CD14-positive monocyte (primary cell): ENCODE results near the gene TCP11. TPM values are rescaled to one million over a fixed set of nuclear protein-coding genes. Genes with fewer than 3 reads are reported as not detected.

Experiments used
- DNase-seq, 3 donors: peaks; one replicate each; pipeline ENCODE4 v3.0.0-alpha.2; 2011 to 2022
- H2AFZ ChIP-seq: 2 replicates; pipeline ENCODE4 v1.6.0; 2012; ENCODE audit warnings: mild to moderate bottlenecking, low read depth, low read length, inconsistent platforms; ENCODE audit not compliant: insufficient read depth, poor library complexity, severe bottlenecking
- H3K27ac ChIP-seq, 2 donors: 1 replicate in 1 of 2; 2 replicates in 1 of 2; pipeline ENCODE4 v1.5.1; 2012 to 2013; ENCODE audit warnings: low read length in 2 of 2, control low read depth in 1 of 2, inconsistent platforms in 1 of 2, low read depth in 1 of 2, mild to moderate bottlenecking in 1 of 2
- H3K27me3 ChIP-seq, 2 donors: one replicate each; pipeline versions ENCODE4 v1.6.0 to v1.6.1; 2011 to 2013; ENCODE audit warnings: low read length in 2 of 2; ENCODE audit not compliant: control insufficient read depth in 2 of 2, insufficient read depth in 2 of 2
- H3K36me3 ChIP-seq, 2 donors: replicated peaks in 1 of 2; 1 replicate in 1 of 2; 2 replicates in 1 of 2; pipeline versions ENCODE4 v1.5.1 to v1.6.1; 2012 to 2013; ENCODE audit warnings: low read length in 2 of 2, control low read depth in 1 of 2, inconsistent platforms in 1 of 2, mild to moderate bottlenecking in 1 of 2; ENCODE audit not compliant: insufficient read depth in 2 of 2, control insufficient read depth in 1 of 2
- H3K4me1 ChIP-seq, 2 donors: 1 replicate in 1 of 2; 2 replicates in 1 of 2; pipeline versions ENCODE4 v1.5.1 to v1.6.1; 2012 to 2013; ENCODE audit warnings: low read length in 2 of 2, control low read depth in 1 of 2, inconsistent platforms in 1 of 2, mild to moderate bottlenecking in 1 of 2, moderate library complexity in 1 of 2; ENCODE audit not compliant: insufficient read depth in 2 of 2, control insufficient read depth in 1 of 2
- H3K4me2 ChIP-seq: replicated peaks from 2 replicates; pipeline ENCODE3; 2012; ENCODE audit warnings: low read length, moderate library complexity, mild to moderate bottlenecking; ENCODE audit not compliant: poor library complexity, severe bottlenecking; ENCODE audit errors: extremely low read depth
- H3K4me3 ChIP-seq, 3 experiments: fragments of 200-600 bp in 1 of 3; sonication (generic) in 1 of 3; replicated peaks in 1 of 3; 1 replicate in 2 of 3; 2 replicates in 1 of 3; pipeline ENCODE4 v1.5.1; 2011 to 2013; ENCODE audit warnings: low read length in 3 of 3, mild to moderate bottlenecking in 3 of 3, control low read depth in 2 of 3, low read depth in 2 of 3, inconsistent platforms in 1 of 3, moderate library complexity in 1 of 3
- H3K79me2 ChIP-seq: 2 replicates; pipeline ENCODE4 v1.6.0; 2012; ENCODE audit warnings: mild to moderate bottlenecking, control low read depth, inconsistent platforms, low read length, moderate library complexity; ENCODE audit not compliant: insufficient read depth
- H3K9ac ChIP-seq: 2 replicates; pipeline ENCODE4 v1.6.0; 2017; ENCODE audit warnings: low read length, mild to moderate bottlenecking; ENCODE audit not compliant: insufficient read depth, poor library complexity, severe bottlenecking
- H3K9me3 ChIP-seq, 2 donors: replicated peaks in 1 of 2; 1 replicate in 1 of 2; 2 replicates in 1 of 2; pipeline versions ENCODE4 v1.5.1 to v1.6.1; 2012 to 2013; ENCODE audit warnings: low read length in 2 of 2, control low read depth in 1 of 2; ENCODE audit not compliant: control insufficient read depth in 1 of 2, insufficient read depth in 1 of 2
- H4K20me1 ChIP-seq: 2 replicates; pipeline ENCODE4 v1.6.0; 2012; ENCODE audit warnings: mild to moderate bottlenecking, low read length, control low read depth, moderate library complexity; ENCODE audit not compliant: insufficient read depth
- H3K27ac Mint-ChIP-seq, 7 donors: one replicate each; pipeline ENCODE4 v1.8.0; 2020; ENCODE audit warnings: mild to moderate bottlenecking in 7 of 7, mixed read lengths in 7 of 7, moderate library complexity in 6 of 7, inconsistent platforms in 2 of 7
- H3K27me3 Mint-ChIP-seq, 3 donors: one replicate each; pipeline ENCODE4 v1.8.0; 2021 to 2022; ENCODE audit warnings: low read depth in 3 of 3, mild to moderate bottlenecking in 3 of 3, mixed read lengths in 3 of 3, moderate library complexity in 3 of 3, inconsistent platforms in 1 of 3
- H3K36me3 Mint-ChIP-seq, 2 donors: one replicate each; pipeline ENCODE4 v1.8.0; 2020; ENCODE audit warnings: mixed read lengths in 2 of 2, inconsistent platforms in 1 of 2, mild to moderate bottlenecking in 1 of 2
- H3K4me1 Mint-ChIP-seq: one replicate; pipeline ENCODE4 v1.8.0; 2020; ENCODE audit warnings: mild to moderate bottlenecking, mixed read lengths
- H3K4me3 Mint-ChIP-seq, 2 donors: one replicate each; pipeline ENCODE4 v1.8.0; 2020; ENCODE audit warnings: mild to moderate bottlenecking in 2 of 2, mixed read lengths in 2 of 2, moderate library complexity in 1 of 2
- H3K9me3 Mint-ChIP-seq, 7 donors: one replicate each; pipeline ENCODE4 v1.8.0; 2020 to 2022; ENCODE audit warnings: mixed read lengths in 7 of 7, mild to moderate bottlenecking in 6 of 7, moderate library complexity in 6 of 7, inconsistent platforms in 2 of 7
- WGBS: methylation state at CpG from one replicate; pipeline ENCODE4 v1.1.5; 2013; ENCODE audit warnings: missing lambda C conversion rate; ENCODE audit not compliant: insufficient coverage; 5-methylcytosine and 5-hydroxymethylcytosine counted together
- intact Hi-C, 2 donors: fragments of 100-400 bp; cut with micrococcal nuclease; formaldehyde crosslinking; loops; one replicate each; pipeline versions ENCODE4 v1.15.0 to v1.15.1; 2023
- polyA plus RNA-seq, 3 donors: library from polyadenylated mRNA; depleted of rRNA in 1 of 3; unstranded in 2 of 3; stranded (reverse) in 1 of 3; fragments of 300-500 nt in 2 of 3; fragments of >200 nt in 1 of 3; fragmentation: Illumina TruSeq in 2 of 3; gene quantifications; 1 replicate in 2 of 3; 2 replicates in 1 of 3; pipeline ENCODE4 v1.2.3, GENCODE V29; 2012 to 2021
- TF ChIP-seq, protein P1 (sequence below): fragments of 200-600 bp; IDR thresholded peaks from one replicate; pipeline ENCODE4 v1.8.0; 2022; ENCODE audit warnings: antibody characterized with exemption, mild to moderate bottlenecking

TCP11 gene
- polyA plus RNA-seq, 3 donors = not detected

- H3K27me3 Mint-ChIP-seq = peaks cover 6 to 11% (median 6%) of the 10 kb centered on the region in 3 donors
- H3K4me1 ChIP-seq = no peaks in the 10 kb centered on the region
- intact Hi-C loops = no loop called here
- H3K4me3 Mint-ChIP-seq = no peak overlapping the region
- H3K27me3 ChIP-seq = peaks cover 0 to 3% of the 10 kb centered on the region in 2 donors
- no peaks in the 10 kb centered on the region for H3K79me2 ChIP-seq
- H2AFZ ChIP-seq = no peak overlapping the region
- no peak overlapping the region for H3K27ac ChIP-seq
- H3K4me1 Mint-ChIP-seq = peaks cover 2% of the 10 kb centered on the region
- no peak for DNase-seq
- H3K27ac Mint-ChIP-seq = no peak overlapping the region
- TF ChIP-seq, protein P1, sequence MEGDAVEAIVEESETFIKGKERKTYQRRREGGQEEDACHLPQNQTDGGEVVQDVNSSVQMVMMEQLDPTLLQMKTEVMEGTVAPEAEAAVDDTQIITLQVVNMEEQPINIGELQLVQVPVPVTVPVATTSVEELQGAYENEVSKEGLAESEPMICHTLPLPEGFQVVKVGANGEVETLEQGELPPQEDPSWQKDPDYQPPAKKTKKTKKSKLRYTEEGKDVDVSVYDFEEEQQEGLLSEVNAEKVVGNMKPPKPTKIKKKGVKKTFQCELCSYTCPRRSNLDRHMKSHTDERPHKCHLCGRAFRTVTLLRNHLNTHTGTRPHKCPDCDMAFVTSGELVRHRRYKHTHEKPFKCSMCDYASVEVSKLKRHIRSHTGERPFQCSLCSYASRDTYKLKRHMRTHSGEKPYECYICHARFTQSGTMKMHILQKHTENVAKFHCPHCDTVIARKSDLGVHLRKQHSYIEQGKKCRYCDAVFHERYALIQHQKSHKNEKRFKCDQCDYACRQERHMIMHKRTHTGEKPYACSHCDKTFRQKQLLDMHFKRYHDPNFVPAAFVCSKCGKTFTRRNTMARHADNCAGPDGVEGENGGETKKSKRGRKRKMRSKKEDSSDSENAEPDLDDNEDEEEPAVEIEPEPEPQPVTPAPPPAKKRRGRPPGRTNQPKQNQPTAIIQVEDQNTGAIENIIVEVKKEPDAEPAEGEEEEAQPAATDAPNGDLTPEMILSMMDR = no peak
- H3K9me3 Mint-ChIP-seq = no peaks in the 10 kb centered on the region
- WGBS = 100% methylated on average over 1 of the region's 3 CpGs
- H3K9ac ChIP-seq = no peak overlapping the region
- H3K4me3 ChIP-seq = no peak overlapping the region
- no peaks in the 10 kb centered on the region for H4K20me1 ChIP-seq
- H3K4me2 ChIP-seq = no peak overlapping the region
- no peaks in the 10 kb centered on the region for H3K9me3 ChIP-seq
- H3K36me3 Mint-ChIP-seq = no peaks in the 10 kb centered on the region
- H3K36me3 ChIP-seq = no peaks in the 10 kb centered on the region
Observed at GRCh38 chr6:35188886-35189285, 47.7 kb upstream of the TCP11 start.

DNA sequence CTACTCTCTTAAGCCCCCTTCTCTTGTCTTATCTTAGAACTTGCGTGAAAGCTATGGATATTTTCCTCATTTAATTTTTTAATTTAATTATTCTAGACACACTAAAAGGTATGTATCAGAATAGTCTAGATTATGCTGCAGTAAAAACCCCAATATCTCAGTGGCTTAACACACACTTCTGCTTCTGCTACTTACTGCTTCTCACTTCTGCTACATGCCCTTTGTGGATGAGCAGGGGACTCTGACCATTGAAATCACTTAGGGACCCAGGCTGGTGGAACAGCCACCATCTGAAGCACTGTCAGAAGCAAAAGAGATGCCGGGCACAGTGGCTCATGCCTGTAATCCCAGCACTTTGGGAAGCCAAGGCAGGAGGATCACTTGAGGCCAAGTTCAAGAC lies 45.4 kb upstream of the TCP11 start:
- TF ChIP-seq, protein P1 = no peak
- Histone ChIP-seq H3K27ac (no peak overlapping the region), H3K27me3 (peaks cover 0 to 9% of the 10 kb centered on the region in 2 donors), H3K9ac (no peak overlapping the region), H3K36me3 (no peaks in the 10 kb centered on the region), H4K20me1 (no peaks in the 10 kb centered on the region), H3K4me2 (no peak overlapping the region), H3K4me1 (no peaks in the 10 kb centered on the region), H3K79me2 (no peaks in the 10 kb centered on the region), H3K4me3 (no peak overlapping the region), H2AFZ (no peak overlapping the region), H3K9me3 (no peaks in the 10 kb centered on the region)
- no peak overlapping the region for H3K4me3 Mint-ChIP-seq
- intact Hi-C loops = no loop called here
- H3K27me3 Mint-ChIP-seq = peaks cover 10 to 22% (median 11%) of the 10 kb centered on the region in 3 donors
- DNase-seq = no peak
- H3K27ac Mint-ChIP-seq = no peak overlapping the region
- H3K9me3 Mint-ChIP-seq = peaks cover 0 to 3% (median 0%) of the 10 kb centered on the region in 7 donors
- 92% methylated on average over 1 of the region's 2 CpGs for WGBS
- peaks cover 2% of the 10 kb centered on the region for H3K4me1 Mint-ChIP-seq
- no peaks in the 10 kb centered on the region for H3K36me3 Mint-ChIP-seq
